ENCODE results near the gene GPC6.

GRCh38 chr13:94312511-94313216 is 1086.1 kb downstream of the GPC6 start:
- TF ChIP-seq, protein P1, sequence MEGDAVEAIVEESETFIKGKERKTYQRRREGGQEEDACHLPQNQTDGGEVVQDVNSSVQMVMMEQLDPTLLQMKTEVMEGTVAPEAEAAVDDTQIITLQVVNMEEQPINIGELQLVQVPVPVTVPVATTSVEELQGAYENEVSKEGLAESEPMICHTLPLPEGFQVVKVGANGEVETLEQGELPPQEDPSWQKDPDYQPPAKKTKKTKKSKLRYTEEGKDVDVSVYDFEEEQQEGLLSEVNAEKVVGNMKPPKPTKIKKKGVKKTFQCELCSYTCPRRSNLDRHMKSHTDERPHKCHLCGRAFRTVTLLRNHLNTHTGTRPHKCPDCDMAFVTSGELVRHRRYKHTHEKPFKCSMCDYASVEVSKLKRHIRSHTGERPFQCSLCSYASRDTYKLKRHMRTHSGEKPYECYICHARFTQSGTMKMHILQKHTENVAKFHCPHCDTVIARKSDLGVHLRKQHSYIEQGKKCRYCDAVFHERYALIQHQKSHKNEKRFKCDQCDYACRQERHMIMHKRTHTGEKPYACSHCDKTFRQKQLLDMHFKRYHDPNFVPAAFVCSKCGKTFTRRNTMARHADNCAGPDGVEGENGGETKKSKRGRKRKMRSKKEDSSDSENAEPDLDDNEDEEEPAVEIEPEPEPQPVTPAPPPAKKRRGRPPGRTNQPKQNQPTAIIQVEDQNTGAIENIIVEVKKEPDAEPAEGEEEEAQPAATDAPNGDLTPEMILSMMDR (conservative IDR thresholded peaks at IDR 0.05) = no peak
- TF ChIP-seq EZH2 (IDR thresholded peaks at IDR 0.05; ENCODE audit: low read depth) = no peak
